ENCODE results near the gene MRPL3.

GRCh38 chr3:131453533-131453932 is 49.2 kb downstream of the MRPL3 start:
- TF ChIP-seq POLR2A (IDR thresholded peaks at IDR 0.05) (no peak), CTCF (IDR thresholded peaks at IDR 0.05) (no peak)

All from heart left ventricle (tissue), 13 donors.